Measurements from ENCODE around the gene MSANTD3.
"Not testable (repeated sequence)": the region's sequence is repeated elsewhere in the genome, so short reads cannot be mapped to it uniquely, and the experiment has no call there.

Gene MSANTD3

DNA sequence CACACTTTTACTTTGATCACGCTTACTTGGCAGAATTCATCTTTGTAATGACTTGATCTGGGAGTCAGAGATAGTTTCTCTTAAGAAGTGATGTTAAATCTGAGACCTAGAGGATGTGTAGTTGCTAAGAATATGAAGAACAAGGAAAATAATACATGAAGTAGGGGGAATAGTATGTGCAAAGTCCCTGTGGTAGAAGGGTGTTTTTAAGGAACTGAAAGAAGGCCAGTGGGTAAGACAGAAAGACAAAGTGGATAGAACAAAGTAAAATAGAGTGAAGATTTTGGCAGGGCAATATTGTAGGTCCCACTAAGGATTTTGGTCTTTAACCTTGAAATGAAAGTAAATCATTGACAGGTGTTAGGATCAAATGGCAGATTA lies 17.8 kb upstream of the MSANTD3 start:
- Histone ChIP-seq H3K4me1 (ENCODE audit: insufficient read depth, low read length) (no peaks in the 10 kb centered on the region), H3K4me3 (ENCODE audit: low read length) (no peak overlapping the region), H3K9me3 (ENCODE audit: insufficient read depth, low read depth, low read length) (peaks cover 5% of the 10 kb centered on the region), H3K27me3 (ENCODE audit: insufficient read depth, low read length) (no peaks in the 10 kb centered on the region), H3K27ac (ENCODE audit: low read depth, low read length) (no peak overlapping the region), H3K9ac (ENCODE audit: low read depth, low read length) (no peak overlapping the region), H3K36me3 (ENCODE audit: insufficient read depth, low read length) (no peaks in the 10 kb centered on the region)
- 98% methylated on average over 1 of the region's 1 CpG for WGBS

DNA sequence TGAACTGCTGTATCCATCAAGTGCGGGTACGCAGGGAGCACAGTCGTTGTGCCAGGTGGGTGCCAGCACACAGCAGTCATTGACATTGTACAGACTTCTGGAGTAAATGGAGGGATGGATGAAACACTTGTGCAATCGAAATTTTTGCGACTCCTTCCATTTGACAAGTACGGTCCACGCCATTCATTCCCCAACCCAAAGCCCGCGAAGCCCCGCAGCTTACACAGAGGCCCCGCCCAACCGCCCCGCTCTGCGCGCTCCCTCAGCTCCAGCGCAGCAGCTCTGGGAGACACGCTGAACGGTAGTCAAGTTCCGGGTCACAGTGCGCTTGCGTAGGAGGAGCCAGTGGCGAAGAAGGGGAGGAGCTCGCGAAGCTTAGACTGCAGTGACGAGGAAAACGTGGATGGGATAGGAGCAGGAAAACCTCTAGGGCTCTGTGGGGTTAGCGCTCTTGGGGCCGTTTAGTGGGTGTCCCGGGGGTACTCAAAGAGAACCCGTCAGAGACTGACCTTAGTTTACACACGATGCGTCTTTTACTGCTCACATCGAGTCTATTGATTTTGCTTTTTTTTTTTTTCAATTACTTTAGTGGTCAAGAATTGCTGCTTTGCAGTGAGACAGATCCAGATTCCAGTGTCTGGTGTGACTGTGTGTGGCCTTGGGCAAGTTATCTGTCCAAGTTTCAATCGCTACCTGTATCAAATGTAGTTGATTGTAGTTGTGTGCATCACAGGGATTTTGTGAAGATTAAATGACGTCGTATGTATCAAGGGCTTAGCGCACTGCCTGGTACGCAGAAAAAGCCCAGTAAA lies 15.3 kb upstream of the MSANTD3 start:
- 0 out of 2 replicates have a peak overlapping the region, but pooled peaks have one; percentile 5 for H3K9ac ChIP-seq (ENCODE audit: low read depth, low read length)
- H3K9me3 ChIP-seq (ENCODE audit: insufficient read depth, low read depth, low read length) = peaks cover 4% of the 10 kb centered on the region
- no peak overlapping the region for H3K27ac ChIP-seq (ENCODE audit: low read depth, low read length)
- H3K36me3 ChIP-seq (ENCODE audit: insufficient read depth, low read length) = no peaks in the 10 kb centered on the region
- no peaks in the 10 kb centered on the region for H3K4me1 ChIP-seq (ENCODE audit: insufficient read depth, low read length)
- WGBS = 20% methylated on average over 38 of the region's 38 CpGs
- no peaks in the 10 kb centered on the region for H3K27me3 ChIP-seq (ENCODE audit: insufficient read depth, low read length)
- H3K4me3 ChIP-seq (ENCODE audit: low read length) = peak overlapping the region; percentile 53

DNA sequence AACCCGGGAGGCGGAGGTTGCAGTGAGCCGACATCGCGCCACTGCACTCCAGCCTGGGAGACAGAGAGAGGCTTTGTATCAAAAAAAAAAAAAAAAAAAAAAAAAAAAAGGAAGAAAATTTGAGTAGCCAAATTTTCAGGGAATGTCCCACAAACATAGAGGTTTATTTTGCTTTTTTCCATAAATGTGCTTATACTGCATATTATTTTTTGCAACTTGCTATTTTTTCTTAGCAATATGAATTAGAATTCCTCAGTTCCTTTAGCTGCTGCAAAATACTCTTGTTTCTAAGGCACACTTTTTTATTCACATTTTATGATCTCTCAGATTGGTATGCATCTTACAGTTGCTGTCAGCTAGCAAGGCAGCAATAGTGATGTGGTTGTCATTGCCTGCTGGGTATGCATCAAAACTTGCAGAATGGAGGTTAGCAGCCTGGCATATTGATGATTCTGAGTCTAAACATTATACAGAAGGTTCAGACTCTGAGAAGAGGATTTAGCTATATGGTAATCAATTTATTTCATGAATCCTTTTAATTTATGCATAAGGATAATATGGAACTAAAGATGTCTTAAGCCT lies 13.0 kb upstream of the MSANTD3 start:
- Histone ChIP-seq H3K9ac (ENCODE audit: low read depth, low read length) (no peak overlapping the region), H3K27ac (ENCODE audit: low read depth, low read length) (no peak overlapping the region), H3K36me3 (ENCODE audit: insufficient read depth, low read length) (no peaks in the 10 kb centered on the region), H3K27me3 (ENCODE audit: insufficient read depth, low read length) (no peaks in the 10 kb centered on the region), H3K4me1 (ENCODE audit: insufficient read depth, low read length) (no peaks in the 10 kb centered on the region), H3K9me3 (ENCODE audit: insufficient read depth, low read depth, low read length) (no peaks in the 10 kb centered on the region), H3K4me3 (ENCODE audit: low read length) (no peak overlapping the region)
- 96% methylated on average over 5 of the region's 5 CpGs for WGBS

DNA sequence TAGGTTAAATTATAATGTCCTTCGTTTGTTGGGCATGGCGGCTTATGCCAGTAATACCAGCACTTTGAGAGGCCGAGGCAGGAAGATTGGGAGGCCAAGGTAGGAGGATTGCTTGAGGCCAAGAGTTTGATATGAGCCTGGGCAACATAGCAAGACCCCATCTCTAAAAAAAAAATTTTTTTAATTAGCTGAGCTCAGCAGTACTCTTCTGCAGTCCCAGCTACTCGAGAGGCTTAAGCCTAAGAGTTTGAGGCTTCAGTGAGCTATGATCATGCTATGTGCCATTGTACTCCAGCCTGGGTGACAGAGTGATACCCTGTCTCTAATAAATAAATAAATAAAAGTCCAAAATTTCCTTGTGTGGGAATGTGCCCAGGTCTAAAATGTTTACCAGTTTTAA lies 9.1 kb upstream of the MSANTD3 start:
- WGBS = 85% methylated on average over 4 of the region's 4 CpGs

GRCh38 chr9:100419166-100419565 lies 7.8 kb upstream of the MSANTD3 start:
- Histone ChIP-seq H3K36me3 (ENCODE audit: insufficient read depth, low read length) (no peaks in the 10 kb centered on the region), H3K9ac (ENCODE audit: low read depth, low read length) (no peak overlapping the region), H3K9me3 (ENCODE audit: insufficient read depth, low read depth, low read length) (no peaks in the 10 kb centered on the region), H3K4me1 (ENCODE audit: insufficient read depth, low read length) (no peaks in the 10 kb centered on the region), H3K27ac (ENCODE audit: low read depth, low read length) (no peak overlapping the region), H3K27me3 (ENCODE audit: insufficient read depth, low read length) (no peaks in the 10 kb centered on the region), H3K4me3 (ENCODE audit: low read length) (no peak overlapping the region)
- 95% methylated on average over 3 of the region's 3 CpGs for WGBS

More for the DNA sequence above, 9.1 kb upstream of the MSANTD3 start:
- Histone ChIP-seq H3K27ac (ENCODE audit: low read depth, low read length) (no peak overlapping the region), H3K4me3 (ENCODE audit: low read length) (no peak overlapping the region), H3K4me1 (ENCODE audit: insufficient read depth, low read length) (no peaks in the 10 kb centered on the region), H3K9me3 (ENCODE audit: insufficient read depth, low read depth, low read length) (no peaks in the 10 kb centered on the region), H3K27me3 (ENCODE audit: insufficient read depth, low read length) (no peaks in the 10 kb centered on the region), H3K9ac (ENCODE audit: low read depth, low read length) (no peak overlapping the region), H3K36me3 (ENCODE audit: insufficient read depth, low read length) (no peaks in the 10 kb centered on the region)

- H3K27me3 ChIP-seq (ENCODE audit: insufficient read depth, low read length); H3K9ac ChIP-seq (ENCODE audit: low read depth, low read length); H3K4me3 ChIP-seq (ENCODE audit: low read length); H3K36me3 ChIP-seq (ENCODE audit: insufficient read depth, low read length); H3K4me1 ChIP-seq (ENCODE audit: insufficient read depth, low read length); H3K9me3 ChIP-seq (ENCODE audit: insufficient read depth, low read depth, low read length); H3K27ac ChIP-seq (ENCODE audit: low read depth, low read length): not testable (repeated sequence)
- whole genome bisulfite sequencing = 98% methylated on average over 3 of the region's 3 CpGs
Observed at GRCh38 chr9:100421116-100421515, 5.8 kb upstream of the MSANTD3 start.

DNA sequence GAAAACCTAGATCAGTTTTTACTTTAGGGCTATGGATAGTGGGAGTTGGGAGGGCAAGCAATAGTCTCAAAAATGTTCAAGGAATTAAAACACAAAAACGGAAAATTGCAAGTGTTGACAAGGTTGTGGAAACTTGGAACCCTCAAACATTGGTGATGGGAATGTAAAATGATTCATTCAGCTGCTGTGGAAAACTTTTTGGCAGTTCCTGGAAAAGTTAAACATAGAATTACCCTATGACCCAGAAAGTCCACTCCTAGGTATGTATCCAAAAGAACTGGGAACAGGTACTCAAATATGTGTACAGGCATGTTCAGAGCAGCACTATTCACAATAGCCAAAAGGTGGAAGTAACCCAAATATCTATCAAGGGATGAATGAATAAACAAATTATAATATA lies 1.2 kb upstream of the MSANTD3 start:
- Histone ChIP-seq H3K27me3 (ENCODE audit: insufficient read depth, low read length) (no peaks in the 10 kb centered on the region), H3K27ac (ENCODE audit: low read depth, low read length) (no peak overlapping the region), H3K9me3 (ENCODE audit: insufficient read depth, low read depth, low read length) (no peaks in the 10 kb centered on the region), H3K4me3 (ENCODE audit: low read length) (no peak overlapping the region), H3K4me1 (ENCODE audit: insufficient read depth, low read length) (peaks cover 24% of the 10 kb centered on the region), H3K36me3 (ENCODE audit: insufficient read depth, low read length) (peaks cover 3% of the 10 kb centered on the region; the same call in 1 of the 2 replicates), H3K9ac (ENCODE audit: low read depth, low read length) (no peak overlapping the region; the same call in 1 of the 2 replicates)
- WGBS = 95% methylated on average over 1 of the region's 1 CpG

GRCh38 chr9:100426189-100426529 lies 784 bp upstream of the MSANTD3 start:
- Histone ChIP-seq H3K4me1 (ENCODE audit: insufficient read depth, low read length) (peaks cover 24% of the 10 kb centered on the region), H3K4me3 (ENCODE audit: low read length) (peak overlapping the region; percentile 79), H3K27ac (ENCODE audit: low read depth, low read length) (peak overlapping the region; percentile 82; the same call in 1 of the 2 replicates), H3K27me3 (ENCODE audit: insufficient read depth, low read length) (no peaks in the 10 kb centered on the region), H3K9ac (ENCODE audit: low read depth, low read length) (peak overlapping the region; percentile 85), H3K9me3 (ENCODE audit: insufficient read depth, low read depth, low read length) (no peaks in the 10 kb centered on the region), H3K36me3 (ENCODE audit: insufficient read depth, low read length) (peaks cover 3% of the 10 kb centered on the region; the same call in 1 of the 2 replicates)
- 60% methylated on average over 7 of the region's 7 CpGs for WGBS

DNA sequence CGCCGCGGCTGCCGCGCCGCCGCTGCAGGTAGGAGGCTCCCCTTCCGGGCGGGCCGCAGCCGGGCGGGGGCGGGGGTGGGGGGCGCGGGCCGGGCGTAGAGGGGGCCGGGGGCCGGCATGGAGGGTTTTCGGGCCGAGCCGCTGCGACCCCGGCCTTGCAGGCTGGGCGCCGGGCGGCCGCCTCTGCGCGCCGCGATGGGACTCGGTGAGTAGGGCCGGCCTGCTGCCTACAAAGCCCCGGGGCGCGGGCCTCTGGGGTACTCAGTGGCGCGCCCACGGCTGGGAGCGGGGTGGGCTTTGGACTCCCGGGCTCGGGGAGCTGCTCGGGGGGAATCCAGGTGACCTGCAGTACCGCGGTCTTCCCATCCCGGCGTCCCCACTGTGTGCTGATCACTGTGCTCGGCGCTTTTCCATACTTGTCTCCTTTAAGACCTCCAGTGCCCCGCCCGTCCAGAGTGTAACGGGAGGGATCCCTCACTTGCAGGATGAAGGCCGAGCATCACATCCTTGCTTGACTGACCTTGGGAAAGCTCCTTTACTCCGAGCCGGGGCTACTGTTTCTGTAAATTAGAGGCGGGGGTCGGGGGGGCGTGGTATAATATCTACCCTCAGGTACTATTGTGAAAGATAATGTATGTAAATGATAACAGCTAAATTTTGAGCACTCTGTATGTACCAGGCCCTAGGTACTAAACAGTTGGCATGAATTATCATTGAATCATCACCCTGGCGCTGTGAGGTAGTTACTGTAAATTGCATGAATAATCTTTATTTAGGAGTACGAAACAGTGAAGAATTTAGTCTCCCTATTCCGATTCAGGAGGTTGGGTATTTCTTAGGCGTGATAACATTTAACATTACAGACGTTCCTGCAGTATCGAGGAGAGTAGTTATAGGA lies 672 bp downstream of the MSANTD3 start:
- no peaks in the 10 kb centered on the region for H3K27me3 ChIP-seq (ENCODE audit: insufficient read depth, low read length)
- H3K9me3 ChIP-seq (ENCODE audit: insufficient read depth, low read depth, low read length) = no peaks in the 10 kb centered on the region
- H3K4me1 ChIP-seq (ENCODE audit: insufficient read depth, low read length) = peaks cover 24% of the 10 kb centered on the region
- peak overlapping the region; percentile 83 for H3K27ac ChIP-seq (ENCODE audit: low read depth, low read length)
- peak overlapping the region; percentile 93 for H3K9ac ChIP-seq (ENCODE audit: low read depth, low read length)
- WGBS = 6% methylated on average over 65 of the region's 65 CpGs
- peak overlapping the region; percentile 91 for H3K4me3 ChIP-seq (ENCODE audit: low read length)
- H3K36me3 ChIP-seq (ENCODE audit: insufficient read depth, low read length) = peaks cover 3% of the 10 kb centered on the region; the same call in 1 of the 2 replicates

GRCh38 chr9:100428871-100429654 lies 2.1 kb downstream of the MSANTD3 start:
- 92% methylated on average over 9 of the region's 9 CpGs for WGBS
- Histone ChIP-seq H3K27me3 (ENCODE audit: insufficient read depth, low read length) (no peaks in the 10 kb centered on the region), H3K9ac (ENCODE audit: low read depth, low read length) (no peak overlapping the region), H3K9me3 (ENCODE audit: insufficient read depth, low read depth, low read length) (no peaks in the 10 kb centered on the region), H3K4me1 (ENCODE audit: insufficient read depth, low read length) (peaks cover 24% of the 10 kb centered on the region), H3K36me3 (ENCODE audit: insufficient read depth, low read length) (peaks cover 3% of the 10 kb centered on the region; the same call in 1 of the 2 replicates), H3K27ac (ENCODE audit: low read depth, low read length) (no peak overlapping the region), H3K4me3 (ENCODE audit: low read length) (peak overlapping the region; percentile 91; the same call in 1 of the 2 replicates)
